Fibroblast of gingiva (primary cell): Measurements from ENCODE around the gene PCBP2.
"Not testable (repeated sequence)": the region's sequence is repeated elsewhere in the genome, so short reads cannot be mapped to it uniquely, and the experiment has no call there.

Experiments used
- DNase-seq: peaks from one replicate; pipeline ENCODE4 v3.0.0-alpha.2; 2011; ENCODE audit warnings: low read depth

PCBP2 gene

GRCh38 chr12:53441040-53441833 is 10.7 kb upstream of the PCBP2 start, which contains the start of gene PRR13:
Gene PRR13, plus strand, starts transcription at chr12:53441734. Its CDS starts 981 bp downstream, at chr12:53442715.
- peak; percentile 99 for DNase-seq

GRCh38 chr12:53443955-53444354 is 7.9 kb upstream of the PCBP2 start:
- no peak for DNase-seq

DNA sequence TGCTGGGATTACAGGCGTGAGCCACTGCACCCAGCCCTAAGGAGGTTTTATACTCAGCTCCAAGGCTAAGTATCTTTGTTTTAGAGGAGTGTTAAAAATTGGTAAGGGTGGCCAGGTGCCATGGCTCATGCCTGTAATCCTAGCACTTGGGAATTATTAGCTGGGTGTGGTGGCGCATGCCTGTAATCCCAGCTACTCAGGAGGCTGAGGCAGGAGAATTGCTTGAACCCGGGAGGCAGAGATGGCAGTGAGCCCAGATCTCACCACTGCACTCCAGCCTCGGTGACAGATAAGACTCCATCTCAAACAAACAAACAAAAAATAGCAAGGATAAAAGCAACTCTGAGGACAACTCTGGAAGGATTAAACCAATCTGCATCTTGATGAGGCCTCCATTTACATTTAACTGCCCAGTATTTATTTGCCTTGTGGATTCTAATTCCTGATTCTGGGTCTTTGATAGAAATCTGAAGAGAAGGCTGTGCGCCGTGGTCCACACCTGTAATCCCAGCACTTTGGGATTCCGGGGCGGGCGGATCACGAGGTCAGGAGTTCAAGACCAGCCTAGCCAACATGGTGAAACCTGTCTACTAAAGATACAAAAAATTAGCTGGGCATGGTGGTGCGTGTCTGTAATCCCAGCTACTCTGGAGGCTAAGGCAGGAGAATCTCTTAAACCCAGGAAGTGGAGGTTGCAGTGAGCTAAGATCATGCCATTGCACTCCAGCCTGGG is 7.1 kb upstream of the PCBP2 start:
- not testable (repeated sequence) for DNase-seq

GRCh38 chr12:53450936-53451335 is 966 bp upstream of the PCBP2 start:
- DNase-seq = no peak

DNA sequence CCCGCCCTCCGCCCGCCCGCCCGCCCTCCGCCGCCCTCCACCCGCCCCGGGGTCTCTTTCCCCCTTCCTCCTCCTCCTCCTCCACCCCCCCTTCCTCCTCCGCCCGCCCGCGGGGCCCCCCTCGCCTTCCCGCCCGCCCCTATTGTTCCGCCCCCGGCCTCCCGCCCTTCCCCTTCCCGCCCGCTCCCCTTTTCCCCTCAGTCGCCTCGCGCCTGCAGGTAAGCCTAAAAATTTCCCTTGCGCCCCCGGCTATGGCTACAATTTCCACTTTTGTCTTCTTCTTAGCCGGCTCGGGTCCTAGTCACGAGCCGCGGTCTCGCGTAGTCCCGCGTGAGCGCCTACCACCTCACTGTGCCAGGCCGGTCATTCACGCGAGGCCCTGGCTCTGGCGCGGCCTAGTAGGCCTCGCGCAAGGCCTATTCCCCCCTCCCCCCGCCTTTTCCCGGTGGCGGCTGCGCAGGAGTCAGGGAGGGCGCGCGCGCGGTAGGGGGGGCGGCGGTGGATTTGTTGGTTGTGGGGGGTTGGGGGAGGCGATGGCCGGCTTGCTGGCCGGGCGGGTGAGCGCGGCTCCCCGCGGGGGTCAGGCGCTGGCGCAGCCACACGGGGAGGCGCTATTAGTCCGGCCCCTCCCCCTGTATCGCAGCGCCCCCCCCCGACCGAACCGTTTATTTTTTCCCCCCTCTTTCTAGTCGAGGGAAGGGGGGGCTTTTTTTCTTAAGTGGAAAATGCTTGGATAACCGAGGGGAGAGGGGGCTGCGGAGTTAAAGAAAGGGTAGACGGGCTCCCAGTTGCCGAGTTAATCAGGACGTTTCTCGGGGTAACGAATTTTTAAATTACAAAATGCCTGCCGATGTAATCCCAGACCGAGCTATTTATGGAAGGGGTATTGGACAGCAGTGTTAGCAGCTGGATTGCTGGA is 516 bp downstream of the PCBP2 start:
- peak; percentile 91 for DNase-seq

GRCh38 chr12:53453953-53454640 is 2.2 kb downstream of the PCBP2 start:
- DNase-seq = no peak

DNA sequence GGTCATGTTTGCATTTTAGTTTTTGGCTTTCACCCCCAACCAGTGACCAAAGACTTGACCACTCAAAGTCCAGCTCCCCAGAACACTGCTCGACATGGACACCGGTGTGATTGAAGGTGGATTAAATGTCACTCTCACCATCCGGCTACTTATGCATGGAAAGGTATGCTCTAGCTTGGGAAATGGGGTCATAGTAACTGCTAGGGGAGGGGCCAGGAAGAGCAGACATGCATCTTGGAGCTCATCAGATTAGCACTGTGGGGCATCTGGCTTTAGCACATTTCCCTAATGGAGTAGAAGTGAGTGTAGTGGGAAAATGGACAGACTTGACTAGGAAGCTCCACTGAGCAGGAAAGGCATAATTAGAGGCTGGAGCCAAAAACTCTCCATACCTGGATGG is 2.8 kb downstream of the PCBP2 start:
- no peak for DNase-seq

GRCh38 chr12:53456654-53457366 is 4.9 kb downstream of the PCBP2 start:
- no peak for DNase-seq

GRCh38 chr12:53459097-53459496 is 7.2 kb downstream of the PCBP2 start:
- no peak for DNase-seq

DNA sequence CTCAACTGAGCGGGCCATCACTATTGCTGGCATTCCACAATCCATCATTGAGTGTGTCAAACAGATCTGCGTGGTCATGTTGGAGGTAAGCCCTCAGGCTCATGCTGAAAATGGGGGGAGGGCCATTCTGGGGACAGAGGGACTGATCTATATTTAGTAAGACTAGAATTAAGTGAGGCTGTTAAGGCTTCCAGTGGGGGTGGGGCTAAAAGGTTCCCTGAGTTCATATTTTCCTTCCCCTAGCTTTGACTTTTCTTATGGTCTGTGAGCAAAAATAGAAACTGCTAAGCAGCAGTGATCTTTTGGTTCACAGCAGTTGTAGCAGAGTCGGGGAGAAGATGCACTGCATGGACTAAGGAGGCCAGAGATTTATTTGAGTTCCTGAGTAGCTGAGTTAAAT is 9.2 kb downstream of the PCBP2 start:
- no peak for DNase-seq

DNA sequence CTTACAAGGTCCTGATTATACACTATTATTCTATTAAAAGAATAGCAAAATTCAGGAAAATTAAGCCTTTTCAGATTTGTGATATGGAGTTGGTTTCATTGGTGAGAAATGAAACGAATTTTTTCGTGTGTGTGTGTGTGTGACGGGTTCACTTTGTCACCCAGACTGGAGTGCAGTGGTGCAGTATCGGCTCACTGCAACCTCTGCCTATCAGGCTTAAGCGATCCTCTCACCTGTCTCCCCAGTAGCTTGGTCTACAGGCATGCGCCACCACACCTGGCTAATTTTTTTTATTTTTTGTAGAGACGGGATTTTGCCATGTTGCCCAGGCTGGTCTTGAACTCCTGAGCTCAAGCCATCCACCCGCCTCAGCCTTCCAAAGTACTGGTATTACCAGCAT is 9.7 kb downstream of the PCBP2 start:
- DNase-seq = no peak

- DNase-seq = no peak
These were observed 11.0 kb downstream of the PCBP2 start for GRCh38 chr12:53462935-53463334.

GRCh38 chr12:53463802-53464560 is 12.1 kb downstream of the PCBP2 start:
- no peak for DNase-seq

GRCh38 chr12:53464685-53465418 is 12.9 kb downstream of the PCBP2 start:
- no peak for DNase-seq

DNA sequence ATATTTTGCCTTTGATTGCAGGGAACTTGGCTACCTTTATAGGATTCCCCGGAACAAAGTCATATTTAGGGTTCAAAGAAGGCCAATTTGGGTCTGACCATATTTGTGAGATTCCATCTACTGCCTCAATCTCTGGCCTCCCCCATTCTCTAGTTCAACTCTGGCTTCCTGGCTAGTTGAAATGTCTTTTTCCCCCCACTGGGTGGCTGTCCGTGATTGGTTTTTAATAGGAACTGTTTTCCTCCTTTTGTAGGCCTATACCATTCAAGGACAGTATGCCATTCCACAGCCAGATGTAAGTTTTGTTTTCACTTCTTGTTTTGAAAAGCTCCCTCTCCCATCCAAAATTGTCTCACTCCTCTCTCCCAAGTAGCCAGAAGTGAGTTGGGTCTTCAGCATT is 13.8 kb downstream of the PCBP2 start:
- DNase-seq = no peak

GRCh38 chr12:53466640-53467039 is 14.7 kb downstream of the PCBP2 start:
- no peak for DNase-seq

DNA sequence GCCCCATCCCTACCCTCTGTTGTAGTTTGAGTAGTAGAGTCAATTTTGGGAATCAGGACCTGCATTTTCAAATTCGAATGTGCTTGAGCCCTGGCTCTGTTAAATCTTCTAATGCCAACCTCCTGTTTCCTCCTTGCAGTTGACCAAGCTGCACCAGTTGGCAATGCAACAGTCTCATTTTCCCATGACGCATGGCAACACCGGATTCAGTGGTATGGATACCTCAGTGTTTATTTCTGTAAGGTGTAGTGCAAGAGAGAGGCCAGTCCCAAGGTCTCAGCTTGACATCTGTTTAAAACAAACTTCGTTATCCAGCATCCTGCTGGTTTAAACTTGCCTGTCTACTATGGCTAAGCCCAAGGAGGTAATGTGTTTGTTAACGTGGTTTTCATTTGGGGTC is 15.2 kb downstream of the PCBP2 start:
- no peak for DNase-seq

GRCh38 chr12:53467880-53468279 is 16.0 kb downstream of the PCBP2 start:
- no peak for DNase-seq

GRCh38 chr12:53468282-53468681 is 16.4 kb downstream of the PCBP2 start:
- DNase-seq = no peak
